ENCODE measurements around the gene NAA16. TPM values are rescaled to one million over a fixed set of nuclear protein-coding genes. Genes with fewer than 3 reads are reported as not detected.

Gene NAA16
- total and polyA plus RNA-seq, 9 of the 15 experiments (the other 6 are each of a cell fraction or from before 2014, with no cell fraction given): 3.7 to 18.2 (median 12.0) TPM

DNA sequence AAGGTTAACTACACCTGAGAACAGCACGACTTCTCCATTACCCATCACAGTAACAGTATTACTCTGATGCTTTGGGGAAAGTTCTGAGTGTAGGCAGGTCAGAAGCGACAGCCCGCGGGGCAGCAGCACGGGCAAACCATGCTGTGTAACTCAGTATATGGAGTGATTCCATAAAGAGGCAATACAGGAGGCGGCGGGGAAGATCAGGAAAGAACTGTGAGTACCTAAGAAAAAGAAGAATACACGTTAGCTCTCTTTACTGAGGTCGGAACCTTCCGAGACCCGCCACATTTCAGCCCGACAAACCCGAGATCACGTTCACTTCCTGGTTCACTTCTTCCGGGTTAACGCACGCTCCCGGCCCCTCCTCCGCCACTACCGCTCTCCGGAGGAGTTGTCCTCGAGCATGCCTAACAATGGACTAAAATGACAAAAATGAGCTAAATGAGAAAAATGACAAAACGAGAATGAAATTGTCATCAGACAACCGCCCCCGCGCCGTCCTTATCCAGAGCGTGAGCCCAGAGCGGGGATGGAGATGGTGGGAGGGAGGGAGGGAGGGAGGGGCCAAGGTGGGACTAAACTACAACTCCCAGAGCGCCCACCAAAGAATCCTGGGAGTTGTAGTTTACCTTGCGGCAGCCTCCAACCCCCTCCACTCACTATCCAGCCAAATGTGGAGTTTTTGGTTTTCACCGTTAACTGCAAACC is 47.7 kb upstream of the NAA16 start, which contains the start of gene MTRF1 (continued):
- TF ChIP-seq CTCFL (IDR thresholded peaks at IDR 0.05; ENCODE audit: borderline replicate concordance, insufficient read depth, low read depth, low read length, poor library complexity, severe bottlenecking) (no peak), PRMT5 (CRISPR knock-in tag; IDR thresholded peaks at IDR 0.05) (no peak), HBP1 (CRISPR knock-in tag; IDR thresholded peaks at IDR 0.05) (no peak), SRSF9 (IDR thresholded peaks at IDR 0.05; ENCODE audit: borderline replicate concordance, low read depth, low read length) (no peak), ZNF232 (CRISPR knock-in tag; IDR thresholded peaks at IDR 0.05) (no peak), PHTF2 (CRISPR knock-in tag; IDR thresholded peaks at IDR 0.05) (no peak), ATF7 (IDR thresholded peaks at IDR 0.05) (0 out of 2 replicates have a peak, but pooled peaks have one; percentile 37), ZFPM2 (CRISPR knock-in tag; IDR thresholded peaks at IDR 0.05) (no peak), KLF10 (CRISPR knock-in tag; IDR thresholded peaks at IDR 0.05) (no peak), PYGO2 (tag; IDR thresholded peaks at IDR 0.05) (no peak), MEF2A (IDR thresholded peaks at IDR 0.05; ENCODE audit: control insufficient read depth, low read depth, low read length) (no peak), ZNF830 (CRISPR knock-in tag; IDR thresholded peaks at IDR 0.05) (no peak)
- TF ChIP-seq, protein P1, sequence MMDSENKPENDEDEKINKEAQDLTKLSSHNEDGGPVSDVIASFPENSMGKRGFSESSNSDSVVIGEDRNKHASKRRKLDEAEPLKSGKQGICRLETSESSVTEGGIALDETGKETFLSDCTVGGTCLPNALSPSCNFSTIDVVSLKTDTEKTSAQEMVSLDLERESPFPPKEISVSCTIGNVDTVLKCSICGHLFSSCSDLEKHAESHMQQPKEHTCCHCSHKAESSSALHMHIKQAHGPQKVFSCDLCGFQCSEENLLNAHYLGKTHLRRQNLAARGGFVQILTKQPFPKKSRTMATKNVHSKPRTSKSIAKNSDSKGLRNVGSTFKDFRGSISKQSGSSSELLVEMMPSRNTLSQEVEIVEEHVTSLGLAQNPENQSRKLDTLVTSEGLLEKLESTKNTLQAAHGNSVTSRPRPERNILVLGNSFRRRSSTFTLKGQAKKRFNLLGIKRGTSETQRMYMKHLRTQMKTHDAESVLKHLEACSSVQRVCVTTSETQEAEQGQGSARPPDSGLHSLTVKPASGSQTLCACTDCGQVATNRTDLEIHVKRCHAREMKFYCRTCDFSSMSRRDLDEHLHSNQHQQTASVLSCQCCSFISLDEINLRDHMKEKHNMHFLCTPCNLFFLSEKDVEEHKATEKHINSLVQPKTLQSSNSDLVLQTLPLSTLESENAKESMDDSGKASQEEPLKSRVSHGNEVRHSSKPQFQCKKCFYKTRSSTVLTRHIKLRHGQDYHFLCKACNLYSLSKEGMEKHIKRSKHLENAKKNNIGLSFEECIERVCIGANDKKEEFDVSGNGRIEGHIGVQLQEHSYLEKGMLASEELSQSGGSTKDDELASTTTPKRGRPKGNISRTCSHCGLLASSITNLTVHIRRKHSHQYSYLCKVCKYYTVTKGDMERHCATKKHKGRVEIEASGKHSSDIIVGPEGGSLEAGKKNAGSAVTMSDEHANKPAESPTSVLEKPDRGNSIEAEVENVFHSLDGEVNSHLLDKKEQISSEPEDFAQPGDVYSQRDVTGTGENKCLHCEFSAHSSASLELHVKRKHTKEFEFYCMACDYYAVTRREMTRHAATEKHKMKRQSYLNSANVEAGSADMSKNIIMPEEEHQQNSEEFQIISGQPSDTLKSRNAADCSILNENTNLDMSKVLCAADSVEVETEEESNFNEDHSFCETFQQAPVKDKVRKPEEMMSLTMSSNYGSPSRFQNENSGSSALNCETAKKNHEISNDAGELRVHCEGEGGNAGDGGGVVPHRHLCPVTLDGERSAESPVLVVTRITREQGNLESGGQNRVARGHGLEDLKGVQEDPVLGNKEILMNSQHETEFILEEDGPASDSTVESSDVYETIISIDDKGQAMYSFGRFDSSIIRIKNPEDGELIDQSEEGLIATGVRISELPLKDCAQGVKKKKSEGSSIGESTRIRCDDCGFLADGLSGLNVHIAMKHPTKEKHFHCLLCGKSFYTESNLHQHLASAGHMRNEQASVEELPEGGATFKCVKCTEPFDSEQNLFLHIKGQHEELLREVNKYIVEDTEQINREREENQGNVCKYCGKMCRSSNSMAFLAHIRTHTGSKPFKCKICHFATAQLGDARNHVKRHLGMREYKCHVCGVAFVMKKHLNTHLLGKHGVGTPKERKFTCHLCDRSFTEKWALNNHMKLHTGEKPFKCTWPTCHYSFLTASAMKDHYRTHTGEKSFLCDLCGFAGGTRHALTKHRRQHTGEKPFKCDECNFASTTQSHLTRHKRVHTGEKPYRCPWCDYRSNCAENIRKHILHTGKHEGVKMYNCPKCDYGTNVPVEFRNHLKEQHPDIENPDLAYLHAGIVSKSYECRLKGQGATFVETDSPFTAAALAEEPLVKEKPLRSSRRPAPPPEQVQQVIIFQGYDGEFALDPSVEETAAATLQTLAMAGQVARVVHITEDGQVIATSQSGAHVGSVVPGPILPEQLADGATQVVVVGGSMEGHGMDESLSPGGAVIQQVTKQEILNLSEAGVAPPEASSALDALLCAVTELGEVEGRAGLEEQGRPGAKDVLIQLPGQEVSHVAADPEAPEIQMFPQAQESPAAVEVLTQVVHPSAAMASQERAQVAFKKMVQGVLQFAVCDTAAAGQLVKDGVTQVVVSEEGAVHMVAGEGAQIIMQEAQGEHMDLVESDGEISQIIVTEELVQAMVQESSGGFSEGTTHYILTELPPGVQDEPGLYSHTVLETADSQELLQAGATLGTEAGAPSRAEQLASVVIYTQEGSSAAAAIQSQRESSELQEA (IDR thresholded peaks at IDR 0.05; ENCODE audit: low read depth): no peak
- TF ChIP-seq, protein P2, sequence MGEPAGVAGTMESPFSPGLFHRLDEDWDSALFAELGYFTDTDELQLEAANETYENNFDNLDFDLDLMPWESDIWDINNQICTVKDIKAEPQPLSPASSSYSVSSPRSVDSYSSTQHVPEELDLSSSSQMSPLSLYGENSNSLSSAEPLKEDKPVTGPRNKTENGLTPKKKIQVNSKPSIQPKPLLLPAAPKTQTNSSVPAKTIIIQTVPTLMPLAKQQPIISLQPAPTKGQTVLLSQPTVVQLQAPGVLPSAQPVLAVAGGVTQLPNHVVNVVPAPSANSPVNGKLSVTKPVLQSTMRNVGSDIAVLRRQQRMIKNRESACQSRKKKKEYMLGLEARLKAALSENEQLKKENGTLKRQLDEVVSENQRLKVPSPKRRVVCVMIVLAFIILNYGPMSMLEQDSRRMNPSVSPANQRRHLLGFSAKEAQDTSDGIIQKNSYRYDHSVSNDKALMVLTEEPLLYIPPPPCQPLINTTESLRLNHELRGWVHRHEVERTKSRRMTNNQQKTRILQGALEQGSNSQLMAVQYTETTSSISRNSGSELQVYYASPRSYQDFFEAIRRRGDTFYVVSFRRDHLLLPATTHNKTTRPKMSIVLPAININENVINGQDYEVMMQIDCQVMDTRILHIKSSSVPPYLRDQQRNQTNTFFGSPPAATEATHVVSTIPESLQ (CRISPR knock-in tag; IDR thresholded peaks at IDR 0.05): no peak
